ENCODE data around the gene CDC42BPA.

- no peak for TF ChIP-seq EP300 (conservative IDR thresholded peaks at IDR 0.05; ENCODE audit: poor library complexity, severe bottlenecking)
- TF ChIP-seq RAD21 (conservative IDR thresholded peaks at IDR 0.05): no peak
Observed at GRCh38 chr1:227317523-227318015, 723 bp downstream of the CDC42BPA start.
